ENCODE data around the gene NTN1. TPM values are rescaled to one million over a fixed set of nuclear protein-coding genes. Genes with fewer than 3 reads are reported as not detected.
A peak's percentile ranks its signal among the peaks of the same experiment; 100 is the strongest.

The NTN1 gene
- total and polyA plus RNA-seq, 11 donors, result 9.3 to 25.8 (median 17.3) TPM

GRCh38 chr17:9221147-9221921, 200.0 kb downstream of the NTN1 start:
- DNase-seq (no peak), ATAC-seq (no peak)
- H3K4me3 ChIP-seq, result no peak overlapping the region
- H3K4me1 ChIP-seq, result peaks cover 0 to 11% (median 2%) of the 10 kb centered on the region in 12 donors
- H3K27ac ChIP-seq, result no peak overlapping the region
- 92 to 95% (median 94%) methylated on average over 21 to 25 of the region's 25 CpGs for WGBS, 4 donors
- TF ChIP-seq CTCF (IDR thresholded peaks at IDR 0.05), result no peak
- no peak for TF ChIP-seq POLR2A (IDR thresholded peaks at IDR 0.05)
- no peaks in the 10 kb centered on the region for H3K27me3 ChIP-seq
- H3K36me3 ChIP-seq, result no peaks in the 10 kb centered on the region
- peaks cover 0 to 4% (median 0%) of the 10 kb centered on the region in 12 donors for H3K9me3 ChIP-seq
- intact Hi-C loops (cut with DNase I), result no loop called here

GRCh38 chr17:9221922-9222180, 200.5 kb downstream of the NTN1 start:
- DNase-seq, result no peak
- peaks cover 0 to 11% (median 2%) of the 10 kb centered on the region in 12 donors for H3K4me1 ChIP-seq

GRCh38 chr17:9223531-9223930, 202.2 kb downstream of the NTN1 start:
- Histone ChIP-seq H3K9me3 (no peaks in the 10 kb centered on the region), H3K4me3 (no peak overlapping the region), H3K4me1 (peaks cover 0 to 7% (median 0%) of the 10 kb centered on the region in 12 donors), H3K27me3 (no peaks in the 10 kb centered on the region), H3K36me3 (no peaks in the 10 kb centered on the region), H3K27ac (no peak overlapping the region)
- ATAC-seq (no peak), DNase-seq (no peak)
- WGBS, 4 donors, result 79 to 90% (median 81%) methylated on average over 8 of the region's 8 CpGs
- TF ChIP-seq CTCF (IDR thresholded peaks at IDR 0.05) (no peak), POLR2A (IDR thresholded peaks at IDR 0.05) (no peak)
- intact Hi-C loops (cut with DNase I), result no loop called here

More at GRCh38 chr17:9221922-9222180, 200.5 kb downstream of the NTN1 start:
- H3K27ac ChIP-seq, result no peak overlapping the region
- no peaks in the 10 kb centered on the region for H3K36me3 ChIP-seq
- 86 to 97% (median 93%) methylated on average over 1 to 5 of the region's 5 CpGs for WGBS, 4 donors
- no peak for TF ChIP-seq CTCF (IDR thresholded peaks at IDR 0.05)
- TF ChIP-seq POLR2A (IDR thresholded peaks at IDR 0.05), result no peak
- no peaks in the 10 kb centered on the region for H3K27me3 ChIP-seq
- no peak for ATAC-seq
- H3K9me3 ChIP-seq, result no peaks in the 10 kb centered on the region
- intact Hi-C loops (cut with DNase I), result no loop called here
- no peak overlapping the region for H3K4me3 ChIP-seq

GRCh38 chr17:9224485-9224884, 203.2 kb downstream of the NTN1 start:
- Histone ChIP-seq H3K4me3 (no peak overlapping the region), H3K36me3 (no peaks in the 10 kb centered on the region), H3K27me3 (no peaks in the 10 kb centered on the region), H3K9me3 (no peaks in the 10 kb centered on the region), H3K27ac (no peak overlapping the region), H3K4me1 (peaks cover 0 to 7% (median 0%) of the 10 kb centered on the region in 12 donors)
- peak in 1 of 5 donors; percentile 15 for DNase-seq
- no peak for ATAC-seq
- 94 to 100% (median 97%) methylated on average over 3 to 7 of the region's 7 CpGs for WGBS, 4 donors
- TF ChIP-seq POLR2A (IDR thresholded peaks at IDR 0.05), result no peak
- no peak for TF ChIP-seq CTCF (IDR thresholded peaks at IDR 0.05)
- intact Hi-C loops (cut with DNase I), result no loop called here

Measured in heart left ventricle (tissue), 16 donors.